Measurements from ENCODE around the gene PELI2. TPM values are rescaled to one million over a fixed set of nuclear protein-coding genes. Genes with fewer than 3 reads are reported as not detected.
"Not testable (repeated sequence)": the region's sequence is repeated elsewhere in the genome, so short reads cannot be mapped to it uniquely, and the experiment has no call there.

PELI2 gene
- total RNA-seq, 2 donors from 2014 or later, result 22.2 to 28.3 TPM

- Histone ChIP-seq H3K4me3 (no peak overlapping the region), H3K4me1 (ENCODE audit: control insufficient read depth in 1 of 2, low read depth in 2 of 2) (peaks cover 8 to 15% of the 10 kb centered on the region in 2 donors), H3K9me3 (peaks cover 12% of the 10 kb centered on the region), H3K27me3 (replicated peaks; ENCODE audit: insufficient read depth) (no peaks in the 10 kb centered on the region), H3K36me3 (no peaks in the 10 kb centered on the region), H3K27ac (no peak overlapping the region)
- ATAC-seq (ENCODE audit: insufficient number of reproducible peaks, low FRiP score, low read depth), result no peak
- TF ChIP-seq CTCF (IDR thresholded peaks at IDR 0.05), result no peak
- DNase-seq (ENCODE audit: low spot score), result no peak
These were observed 41.9 kb downstream of the PELI2 start for GRCh38 chr14:56160088-56160487.

DNA sequence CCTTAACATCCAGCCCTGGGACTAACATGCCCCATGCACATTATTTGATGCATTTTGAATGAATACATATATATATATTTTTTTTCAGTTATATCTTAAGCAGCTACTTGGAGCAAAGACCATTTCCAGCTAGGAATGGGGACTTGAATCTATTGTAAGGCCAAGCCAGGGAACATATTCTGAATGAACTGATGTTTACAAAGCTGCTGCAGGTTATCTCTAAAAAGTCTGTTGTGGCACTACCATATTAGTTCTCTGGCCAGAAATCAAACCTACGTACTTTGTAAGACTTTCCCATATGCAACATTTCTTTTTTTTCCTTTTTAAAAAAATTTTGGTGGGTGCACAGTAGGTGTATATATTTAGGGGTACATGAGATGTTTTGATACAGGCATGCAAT is 43.4 kb downstream of the PELI2 start:
- no peak for ATAC-seq (ENCODE audit: insufficient number of reproducible peaks, low FRiP score, low read depth)
- Histone ChIP-seq H3K27me3 (replicated peaks; ENCODE audit: insufficient read depth) (no peaks in the 10 kb centered on the region), H3K9me3 (peaks cover 19% of the 10 kb centered on the region), H3K4me3 (no peak overlapping the region), H3K4me1 (ENCODE audit: control insufficient read depth in 1 of 2, low read depth in 2 of 2) (peaks cover 8 to 9% of the 10 kb centered on the region in 2 donors), H3K27ac (no peak overlapping the region), H3K36me3 (no peaks in the 10 kb centered on the region)
- no peak for DNase-seq (ENCODE audit: low spot score)
- TF ChIP-seq CTCF (IDR thresholded peaks at IDR 0.05), result no peak

DNA sequence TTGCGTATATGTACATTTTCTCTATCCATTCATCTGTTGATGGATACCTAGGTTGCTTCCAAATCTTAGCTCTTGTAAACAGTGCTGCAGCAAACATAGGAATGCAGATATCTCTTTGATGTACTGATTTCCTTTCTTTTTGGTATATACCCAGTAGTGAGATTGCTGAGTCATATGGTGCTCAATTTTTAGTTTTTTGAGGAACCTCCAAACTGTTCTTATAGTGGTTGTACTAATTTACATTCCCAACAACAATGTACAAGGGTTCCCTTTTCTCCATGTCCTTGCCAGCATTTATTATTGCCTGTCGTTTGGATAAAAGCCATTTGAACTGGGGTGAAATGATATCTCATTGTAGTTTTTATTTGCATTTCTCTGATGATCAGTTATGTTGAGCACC is 44.3 kb downstream of the PELI2 start:
- Histone ChIP-seq H3K27me3 (replicated peaks; ENCODE audit: insufficient read depth) (no peaks in the 10 kb centered on the region), H3K4me1 (ENCODE audit: control insufficient read depth in 1 of 2, low read depth in 2 of 2) (peaks cover 8 to 9% of the 10 kb centered on the region in 2 donors), H3K9me3 (peaks cover 19% of the 10 kb centered on the region), H3K36me3 (no peaks in the 10 kb centered on the region), H3K4me3 (no peak overlapping the region), H3K27ac (no peak overlapping the region)
- TF ChIP-seq CTCF (IDR thresholded peaks at IDR 0.05), result no peak
- DNase-seq (ENCODE audit: low spot score), result no peak
- no peak for ATAC-seq (ENCODE audit: insufficient number of reproducible peaks, low FRiP score, low read depth)

GRCh38 chr14:56166579-56166978 is 48.4 kb downstream of the PELI2 start:
- not testable (repeated sequence) for ATAC-seq (ENCODE audit: insufficient number of reproducible peaks, low FRiP score, low read depth); H3K4me1 ChIP-seq (ENCODE audit: control insufficient read depth in 1 of 2, low read depth in 2 of 2); DNase-seq (ENCODE audit: low spot score); H3K36me3 ChIP-seq; H3K27ac ChIP-seq; H3K4me3 ChIP-seq; H3K27me3 ChIP-seq (replicated peaks; ENCODE audit: insufficient read depth)
- peaks cover 19% of the 10 kb centered on the region for H3K9me3 ChIP-seq

DNA sequence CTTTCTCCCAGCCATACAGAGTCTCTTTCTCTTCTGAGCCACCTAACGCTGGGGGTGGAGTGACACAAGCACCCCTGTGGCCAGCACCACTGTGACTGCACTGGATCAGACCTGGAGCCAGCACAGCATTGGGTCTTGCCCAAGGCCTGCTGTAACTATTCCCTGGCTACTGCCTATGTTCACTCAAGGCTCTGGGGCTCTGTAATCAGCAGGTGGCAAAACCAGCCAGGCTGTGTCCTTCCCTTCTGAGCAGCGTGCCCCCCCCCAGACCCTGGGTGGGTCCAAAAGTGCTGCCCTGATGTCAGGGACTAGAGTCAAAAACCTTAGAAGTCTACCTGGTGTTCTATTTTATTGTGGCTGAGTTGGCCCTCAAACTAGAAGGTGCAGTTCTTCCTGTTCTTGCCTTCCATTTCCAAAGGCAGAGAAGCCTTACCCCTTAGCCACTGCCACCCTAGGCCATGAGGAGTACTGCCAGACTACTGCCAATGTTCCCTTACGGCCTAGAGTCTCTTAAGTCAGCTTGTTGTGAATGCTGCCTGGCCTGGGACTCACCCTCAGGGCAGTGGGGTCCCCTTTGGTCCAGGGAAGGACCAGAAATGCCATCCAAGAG is 49.9 kb downstream of the PELI2 start:
- H3K4me3 ChIP-seq, result no peak overlapping the region
- ATAC-seq (ENCODE audit: insufficient number of reproducible peaks, low FRiP score, low read depth), result no peak

More for the DNA sequence above, 49.9 kb downstream of the PELI2 start:
- Histone ChIP-seq H3K36me3 (no peaks in the 10 kb centered on the region), H3K9me3 (peaks cover 15% of the 10 kb centered on the region), H3K27me3 (replicated peaks; ENCODE audit: insufficient read depth) (no peaks in the 10 kb centered on the region), H3K27ac (no peak overlapping the region), H3K4me1 (ENCODE audit: control insufficient read depth in 1 of 2, low read depth in 2 of 2) (peaks cover 3 to 17% of the 10 kb centered on the region in 2 donors)
- TF ChIP-seq CTCF (IDR thresholded peaks at IDR 0.05), result no peak
- no peak for DNase-seq (ENCODE audit: low spot score)

Data from thoracic aorta (tissue), 2 donors.